Neural cell (in vitro differentiated cells): Measurements from ENCODE around the gene ALDH1A3. TPM values are rescaled to one million over a fixed set of nuclear protein-coding genes. Genes with fewer than 3 reads are reported as not detected.

Experiments
- H2AFZ ChIP-seq: fragments of 200-600, 300-800 bp; sonication (generic), shearing (Covaris generic); 2 replicates; pipeline ENCODE4 v1.6.0; 2014; ENCODE audit warnings: low read depth, mild to moderate bottlenecking, antibody characterized with exemption, low read length, moderate library complexity
- H3F3A ChIP-seq: fragments of 200-600 bp; shearing (Covaris generic); 2 replicates; pipeline ENCODE4 v1.6.1; 2016; ENCODE audit warnings: mild to moderate bottlenecking, moderate library complexity, mixed read lengths, antibody characterized with exemption, low read length; ENCODE audit not compliant: insufficient read depth, poor library complexity, severe bottlenecking
- H3K27ac ChIP-seq: fragments of 200-600, 300-800 bp; sonication (generic), shearing (Covaris generic); 2 replicates; pipeline ENCODE4 v1.5.1; 2014; ENCODE audit warnings: mild to moderate bottlenecking, low read length, moderate library complexity
- H3K27me3 ChIP-seq: fragments of 300-800, 200-600 bp; sonication (generic), shearing (Covaris generic); 2 replicates; pipeline ENCODE4 v1.6.0; 2014; ENCODE audit warnings: mild to moderate bottlenecking, low read depth, low read length, moderate library complexity; ENCODE audit not compliant: insufficient read depth
- H3K36me3 ChIP-seq: fragments of 300-800, 200-600 bp; sonication (generic), shearing (Covaris generic); 2 replicates; pipeline ENCODE4 v1.5.1; 2014; ENCODE audit warnings: mild to moderate bottlenecking, antibody characterized with exemption, low read length, moderate library complexity; ENCODE audit not compliant: insufficient read depth
- H3K4me2 ChIP-seq: fragments of 300-800, 200-600 bp; sonication (generic), shearing (Covaris generic); 2 replicates; pipeline ENCODE4 v1.6.0; 2014; ENCODE audit warnings: mild to moderate bottlenecking, low read length
- H3K4me3 ChIP-seq: fragments of 300-800, 200-600 bp; sonication (generic), shearing (Covaris generic); 2 replicates; pipeline ENCODE4 v1.5.1; 2014; ENCODE audit warnings: mild to moderate bottlenecking, low read length, moderate library complexity
- H3K79me2 ChIP-seq: fragments of 200-600 bp; shearing (Covaris generic); replicated peaks from 2 replicates; pipeline ENCODE4 v1.6.0; 2014; ENCODE audit warnings: mild to moderate bottlenecking, low read length, moderate library complexity; ENCODE audit not compliant: insufficient read depth
- H3K9ac ChIP-seq: fragments of 300-800, 200-600 bp; sonication (generic), shearing (Covaris generic); 2 replicates; pipeline ENCODE4 v1.6.1; 2016; ENCODE audit warnings: mild to moderate bottlenecking, low read length, mixed read lengths
- H3K9me2 ChIP-seq: fragments of 200-600 bp; shearing (Covaris generic); 2 replicates; pipeline ENCODE4 v1.6.1; 2016; ENCODE audit warnings: mild to moderate bottlenecking, low read length, mixed read lengths; ENCODE audit not compliant: insufficient read depth
- H3K9me3 ChIP-seq: fragments of 200-600, 300-800 bp; sonication (generic), shearing (Covaris generic); 2 replicates; pipeline ENCODE4 v1.6.1; 2016; ENCODE audit warnings: mild to moderate bottlenecking, mixed run types, low read length, moderate library complexity, mixed read lengths
- H4K20me1 ChIP-seq: fragments of 200-600 bp; shearing (Covaris generic); 2 replicates; pipeline ENCODE4 v1.6.1; 2016; ENCODE audit warnings: mild to moderate bottlenecking, mixed run types; ENCODE audit not compliant: insufficient read depth
- EZH2 ChIP-seq: fragments of 200-600, 300-800 bp; shearing (Covaris generic), sonication (generic); IDR thresholded peaks from 2 replicates; pipeline ENCODE4 v1.6.1; 2014; ENCODE audit warnings: antibody characterized with exemption, low read length, borderline replicate concordance, mild to moderate bottlenecking; ENCODE audit not compliant: insufficient read depth, poor library complexity, severe bottlenecking
- MXI1 ChIP-seq: fragments of 450-650 bp; conservative IDR thresholded peaks from 2 replicates; pipeline ENCODE4 v1.6.1; 2014; ENCODE audit warnings: antibody characterized with exemption, mild to moderate bottlenecking; ENCODE audit not compliant: poor library complexity, severe bottlenecking
- RAD21 ChIP-seq: fragments of 450-650 bp; conservative IDR thresholded peaks from 2 replicates; pipeline ENCODE4 v1.6.1; 2014; ENCODE audit warnings: antibody characterized with exemption, mild to moderate bottlenecking, moderate library complexity
- SMC3 ChIP-seq: fragments of 450-650 bp; conservative IDR thresholded peaks from 2 replicates; pipeline ENCODE4 v1.6.1; 2014; ENCODE audit warnings: antibody characterized with exemption, mild to moderate bottlenecking, moderate library complexity; ENCODE audit not compliant: poor library complexity
- TAF1 ChIP-seq: IDR thresholded peaks from 2 replicates; pipeline ENCODE4 v1.6.1; 2012; ENCODE audit warnings: low read depth
- polyA plus RNA-seq: library from polyadenylated mRNA; depleted of rRNA; stranded (reverse); fragments of >200 nt; gene quantifications from 2 replicates; pipeline ENCODE4 v1.2.3, GENCODE V29; 2014
- small RNA-seq, 3 experiments: library from RNA; depleted of rRNA; stranded (forward); fragments of <200 nt; gene quantifications; one replicate each; pipeline ENCODE3, GENCODE V24; 2012
- TF ChIP-seq, protein P1 (sequence below): IDR thresholded peaks from 2 replicates; pipeline ENCODE4 v1.6.1; 2012; ENCODE audit warnings: borderline replicate concordance
- TF ChIP-seq, protein P2 (sequence below): fragments of 450-650 bp; IDR thresholded peaks from 2 replicates; pipeline ENCODE4 v1.5.1; 2014; ENCODE audit warnings: antibody characterized with exemption, mild to moderate bottlenecking, moderate library complexity; ENCODE audit not compliant: poor library complexity, severe bottlenecking

ALDH1A3 gene
- polyA plus RNA-seq, 1 donor from 2014 or later: 0.06 TPM

DNA sequence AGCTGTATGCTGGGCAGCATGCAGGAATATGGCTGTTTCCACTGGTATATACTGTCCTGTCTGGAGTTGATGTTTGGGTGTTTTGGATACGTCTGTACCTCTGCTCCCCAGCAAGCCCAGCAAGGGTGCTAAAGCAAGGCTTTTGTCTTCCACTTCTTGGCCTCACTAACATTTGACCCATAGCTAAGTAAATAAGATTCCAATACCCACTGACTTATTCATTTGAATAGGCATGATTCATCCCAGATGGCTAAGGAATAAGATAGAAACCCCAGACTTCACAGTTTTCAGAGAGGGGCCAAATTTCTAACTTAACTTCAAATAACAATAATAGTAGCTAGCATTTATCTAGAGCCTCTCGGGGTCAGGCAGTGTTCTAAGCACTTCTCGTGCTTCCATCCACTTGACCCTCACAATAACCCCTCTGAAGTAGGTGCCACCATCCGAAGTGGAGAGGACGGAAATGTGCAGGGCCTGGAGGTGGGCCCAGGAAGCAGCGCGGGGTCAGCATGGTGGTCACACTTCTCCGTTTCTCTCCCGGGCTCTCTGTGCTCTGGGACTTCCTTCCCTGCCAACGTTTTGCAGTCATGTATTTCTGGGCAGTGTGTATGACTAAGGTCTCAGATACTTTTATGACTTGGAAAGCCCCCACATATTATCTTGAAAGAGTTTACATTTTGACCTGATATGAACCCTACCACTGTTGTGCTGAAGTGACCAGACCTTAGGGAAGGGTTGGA is 78.9 kb downstream of the ALDH1A3 start:
- H3K27ac ChIP-seq: no peak overlapping the region
- no peaks in the 10 kb centered on the region for H3K27me3 ChIP-seq
- H3K4me2 ChIP-seq: no peak overlapping the region
- no peak overlapping the region for H3K9ac ChIP-seq
- H3K4me3 ChIP-seq: no peak overlapping the region
- no peaks in the 10 kb centered on the region for H4K20me1 ChIP-seq
- no peaks in the 10 kb centered on the region for H3K36me3 ChIP-seq
- H2AFZ ChIP-seq: no peak overlapping the region
- TF ChIP-seq, protein P1, sequence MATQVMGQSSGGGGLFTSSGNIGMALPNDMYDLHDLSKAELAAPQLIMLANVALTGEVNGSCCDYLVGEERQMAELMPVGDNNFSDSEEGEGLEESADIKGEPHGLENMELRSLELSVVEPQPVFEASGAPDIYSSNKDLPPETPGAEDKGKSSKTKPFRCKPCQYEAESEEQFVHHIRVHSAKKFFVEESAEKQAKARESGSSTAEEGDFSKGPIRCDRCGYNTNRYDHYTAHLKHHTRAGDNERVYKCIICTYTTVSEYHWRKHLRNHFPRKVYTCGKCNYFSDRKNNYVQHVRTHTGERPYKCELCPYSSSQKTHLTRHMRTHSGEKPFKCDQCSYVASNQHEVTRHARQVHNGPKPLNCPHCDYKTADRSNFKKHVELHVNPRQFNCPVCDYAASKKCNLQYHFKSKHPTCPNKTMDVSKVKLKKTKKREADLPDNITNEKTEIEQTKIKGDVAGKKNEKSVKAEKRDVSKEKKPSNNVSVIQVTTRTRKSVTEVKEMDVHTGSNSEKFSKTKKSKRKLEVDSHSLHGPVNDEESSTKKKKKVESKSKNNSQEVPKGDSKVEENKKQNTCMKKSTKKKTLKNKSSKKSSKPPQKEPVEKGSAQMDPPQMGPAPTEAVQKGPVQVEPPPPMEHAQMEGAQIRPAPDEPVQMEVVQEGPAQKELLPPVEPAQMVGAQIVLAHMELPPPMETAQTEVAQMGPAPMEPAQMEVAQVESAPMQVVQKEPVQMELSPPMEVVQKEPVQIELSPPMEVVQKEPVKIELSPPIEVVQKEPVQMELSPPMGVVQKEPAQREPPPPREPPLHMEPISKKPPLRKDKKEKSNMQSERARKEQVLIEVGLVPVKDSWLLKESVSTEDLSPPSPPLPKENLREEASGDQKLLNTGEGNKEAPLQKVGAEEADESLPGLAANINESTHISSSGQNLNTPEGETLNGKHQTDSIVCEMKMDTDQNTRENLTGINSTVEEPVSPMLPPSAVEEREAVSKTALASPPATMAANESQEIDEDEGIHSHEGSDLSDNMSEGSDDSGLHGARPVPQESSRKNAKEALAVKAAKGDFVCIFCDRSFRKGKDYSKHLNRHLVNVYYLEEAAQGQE: no peak
- TF ChIP-seq EZH2 (no peak), MXI1 (no peak)
- no peaks in the 10 kb centered on the region for H3F3A ChIP-seq
- H3K9me2 ChIP-seq: no peaks in the 10 kb centered on the region
- no peaks in the 10 kb centered on the region for H3K9me3 ChIP-seq
- no peaks in the 10 kb centered on the region for H3K79me2 ChIP-seq

DNA sequence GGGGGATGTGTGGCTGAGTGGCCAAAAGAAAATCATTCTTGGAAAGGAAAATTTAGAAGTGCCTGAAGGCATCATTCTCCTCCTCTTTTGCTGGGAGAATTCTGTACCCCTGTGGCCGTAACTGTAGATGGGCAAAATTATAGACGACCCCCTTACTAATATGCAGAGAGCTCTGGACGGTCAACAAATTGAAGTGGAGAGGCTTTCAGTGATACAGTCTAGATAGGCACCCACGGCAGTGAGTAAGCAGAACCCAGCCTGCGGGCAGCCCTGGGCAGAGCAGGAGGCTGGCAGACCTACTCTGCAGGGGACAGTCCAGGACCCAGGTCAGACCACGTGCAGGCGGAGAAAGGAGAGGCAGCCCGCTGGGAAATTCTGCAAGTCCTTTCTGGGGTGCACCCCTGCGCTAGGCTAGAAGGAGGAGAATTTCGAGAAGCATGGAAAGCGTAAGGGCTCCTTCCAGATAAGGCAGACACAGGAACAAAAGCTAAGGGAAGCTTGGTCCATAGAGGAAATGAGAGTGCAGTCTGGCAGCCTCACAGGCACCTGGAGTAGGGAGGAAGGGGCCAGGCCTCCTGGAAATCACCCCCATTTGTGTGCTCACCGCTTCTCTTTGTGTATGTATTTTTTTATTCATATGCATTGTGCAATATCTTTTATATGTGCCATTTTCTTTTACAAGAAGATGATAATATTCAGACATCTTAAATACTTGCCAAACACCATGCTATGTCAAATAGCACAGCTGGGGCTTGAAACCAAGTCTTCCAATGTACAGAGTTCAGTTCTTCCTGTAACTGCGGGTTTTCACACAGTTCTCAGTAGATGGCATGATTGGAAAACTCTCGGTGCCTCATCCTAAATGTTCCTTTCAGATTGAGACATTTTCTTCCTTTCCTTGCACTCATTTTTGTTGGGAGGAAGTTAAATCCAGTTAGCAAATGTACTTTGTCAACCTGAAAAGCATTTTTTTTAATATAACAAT is 79.7 kb downstream of the ALDH1A3 start:
- no peaks in the 10 kb centered on the region for H3K9me3 ChIP-seq
- no peaks in the 10 kb centered on the region for H3K27me3 ChIP-seq
- no peak overlapping the region for H3K4me3 ChIP-seq
- H3K9me2 ChIP-seq: no peaks in the 10 kb centered on the region
- no peak overlapping the region for H3K9ac ChIP-seq
- H3K79me2 ChIP-seq: no peaks in the 10 kb centered on the region
- no peak overlapping the region for H3K4me2 ChIP-seq
- H2AFZ ChIP-seq: no peak overlapping the region
- no peaks in the 10 kb centered on the region for H4K20me1 ChIP-seq
- H3K36me3 ChIP-seq: no peaks in the 10 kb centered on the region
- no peak overlapping the region for H3K27ac ChIP-seq
- TF ChIP-seq TAF1 (no peak), EZH2 (no peak), RAD21 (no peak), SMC3 (no peak)
- TF ChIP-seq, protein P2, sequence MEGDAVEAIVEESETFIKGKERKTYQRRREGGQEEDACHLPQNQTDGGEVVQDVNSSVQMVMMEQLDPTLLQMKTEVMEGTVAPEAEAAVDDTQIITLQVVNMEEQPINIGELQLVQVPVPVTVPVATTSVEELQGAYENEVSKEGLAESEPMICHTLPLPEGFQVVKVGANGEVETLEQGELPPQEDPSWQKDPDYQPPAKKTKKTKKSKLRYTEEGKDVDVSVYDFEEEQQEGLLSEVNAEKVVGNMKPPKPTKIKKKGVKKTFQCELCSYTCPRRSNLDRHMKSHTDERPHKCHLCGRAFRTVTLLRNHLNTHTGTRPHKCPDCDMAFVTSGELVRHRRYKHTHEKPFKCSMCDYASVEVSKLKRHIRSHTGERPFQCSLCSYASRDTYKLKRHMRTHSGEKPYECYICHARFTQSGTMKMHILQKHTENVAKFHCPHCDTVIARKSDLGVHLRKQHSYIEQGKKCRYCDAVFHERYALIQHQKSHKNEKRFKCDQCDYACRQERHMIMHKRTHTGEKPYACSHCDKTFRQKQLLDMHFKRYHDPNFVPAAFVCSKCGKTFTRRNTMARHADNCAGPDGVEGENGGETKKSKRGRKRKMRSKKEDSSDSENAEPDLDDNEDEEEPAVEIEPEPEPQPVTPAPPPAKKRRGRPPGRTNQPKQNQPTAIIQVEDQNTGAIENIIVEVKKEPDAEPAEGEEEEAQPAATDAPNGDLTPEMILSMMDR: no peak
- H3F3A ChIP-seq: no peaks in the 10 kb centered on the region

Small RNAs within 50 kb of the gene (small RNA-seq; reads per million reads assigned to genes)
- gene AC015712.3: 0 reads per million in 3 experiments

Other genes starting within 250 kb of the ALDH1A3 start
- gene LRRK1, start 39.5 kb downstream of the ALDH1A3 start, polyA plus RNA-seq: 0.06 TPM in 1 of 2 replicates, not detected in the other